H9 (cell line): ENCODE results near the gene CDCP2. TPM values are rescaled to one million over a fixed set of nuclear protein-coding genes. Genes with fewer than 3 reads are reported as not detected.

ENCODE experiments used
- DNase-seq: peaks from one replicate; pipeline ENCODE4 v3.0.0-alpha.2; 2017
- H2AFZ ChIP-seq: one replicate; pipeline ENCODE4 v1.6.1; 2013; ENCODE audit warnings: mild to moderate bottlenecking, low read length, control low read depth, moderate library complexity
- H2AK5ac ChIP-seq: 2 replicates; pipeline ENCODE4 v1.6.1; 2013; ENCODE audit warnings: low read length, control low read depth, mixed read lengths; ENCODE audit not compliant: insufficient read length
- H2BK120ac ChIP-seq: one replicate; pipeline ENCODE4 v1.6.1; 2013; ENCODE audit warnings: low read depth, mild to moderate bottlenecking, low read length, control low read depth, inconsistent platforms; ENCODE audit not compliant: poor library complexity, severe bottlenecking
- H2BK12ac ChIP-seq: 2 replicates; pipeline ENCODE4 v1.6.1; 2013; ENCODE audit warnings: low read length, control low read depth, mixed read lengths, low read depth; ENCODE audit not compliant: insufficient read length
- H2BK15ac ChIP-seq: 2 replicates; pipeline ENCODE4 v1.6.1; 2013; ENCODE audit warnings: low read depth, low read length, control low read depth
- H2BK20ac ChIP-seq: one replicate; pipeline ENCODE4 v1.6.1; 2013; ENCODE audit warnings: low read depth, mild to moderate bottlenecking, low read length, control low read depth, inconsistent platforms; ENCODE audit not compliant: poor library complexity, severe bottlenecking
- H2BK5ac ChIP-seq: 2 replicates; pipeline ENCODE4 v1.6.1; 2013; ENCODE audit warnings: low read length, control low read depth, mixed read lengths; ENCODE audit not compliant: insufficient read length
- H3K14ac ChIP-seq: 2 replicates; pipeline ENCODE4 v1.6.1; 2013; ENCODE audit warnings: low read length, control low read depth; ENCODE audit not compliant: insufficient read depth
- H3K18ac ChIP-seq: 2 replicates; pipeline ENCODE4 v1.6.1; 2013; ENCODE audit warnings: low read depth, mild to moderate bottlenecking, mixed read lengths, low read length, control low read depth; ENCODE audit not compliant: insufficient read length
- H3K23ac ChIP-seq: 2 replicates; pipeline ENCODE4 v1.6.1; 2013; ENCODE audit warnings: low read length, control low read depth, mixed read lengths, low read depth; ENCODE audit not compliant: insufficient read length
- H3K23me2 ChIP-seq: 2 replicates; pipeline ENCODE4 v1.6.1; 2013; ENCODE audit warnings: low read depth, mild to moderate bottlenecking, mixed read lengths, low read length, control low read depth; ENCODE audit not compliant: insufficient read length, poor library complexity, severe bottlenecking
- H3K27ac ChIP-seq: 2 replicates; pipeline ENCODE4 v1.5.1; 2013; ENCODE audit warnings: low read length, control low read depth, mixed read lengths, low read depth; ENCODE audit not compliant: insufficient read length
- H3K27me3 ChIP-seq: 2 replicates; pipeline ENCODE4 v1.6.1; 2013; ENCODE audit warnings: low read length, control low read depth, inconsistent platforms; ENCODE audit not compliant: insufficient read depth
- H3K4ac ChIP-seq: 2 replicates; pipeline ENCODE4 v1.6.1; 2013; ENCODE audit warnings: low read depth, mild to moderate bottlenecking, control low read depth, inconsistent platforms, low read length, moderate library complexity
- H3K4me1 ChIP-seq: 2 replicates; pipeline ENCODE4 v1.6.1; 2013; ENCODE audit warnings: low read length, control low read depth, inconsistent platforms; ENCODE audit not compliant: insufficient read depth
- H3K4me2 ChIP-seq: 2 replicates; pipeline ENCODE4 v1.6.1; 2013; ENCODE audit warnings: low read length, control low read depth, mixed read lengths; ENCODE audit not compliant: insufficient read length, insufficient read depth
- H3K56ac ChIP-seq: 2 replicates; pipeline ENCODE4 v1.6.1; 2013; ENCODE audit warnings: low read depth, mild to moderate bottlenecking, mixed read lengths, low read length, control low read depth; ENCODE audit not compliant: insufficient read length
- H3K79me1 ChIP-seq: 2 replicates; pipeline ENCODE4 v1.6.1; 2013; ENCODE audit warnings: low read depth, mild to moderate bottlenecking, moderate library complexity, low read length, control low read depth, inconsistent platforms; ENCODE audit not compliant: insufficient read depth, poor library complexity, severe bottlenecking
- H3K79me2 ChIP-seq: 2 replicates; pipeline ENCODE4 v1.6.1; 2013; ENCODE audit warnings: low read length, control low read depth, inconsistent platforms; ENCODE audit not compliant: insufficient read depth
- H3K9ac ChIP-seq: 2 replicates; pipeline ENCODE4 v1.6.1; 2013; ENCODE audit warnings: low read length, control low read depth, mixed read lengths; ENCODE audit not compliant: insufficient read length; ENCODE audit errors: extremely low read depth
- H3K9me3 ChIP-seq: one replicate; pipeline ENCODE4 v1.6.1; 2013; ENCODE audit warnings: low read depth, low read length, inconsistent platforms; ENCODE audit not compliant: control insufficient read depth
- H3T11ph ChIP-seq: one replicate; pipeline ENCODE4 v1.6.1; 2013; ENCODE audit warnings: mild to moderate bottlenecking, low read length, control low read depth, inconsistent platforms
- H4K20me1 ChIP-seq: one replicate; pipeline ENCODE4 v1.6.1; 2013; ENCODE audit not compliant: control insufficient read depth, insufficient read length, insufficient read depth
- H4K5ac ChIP-seq: 2 replicates; pipeline ENCODE4 v1.6.1; 2013; ENCODE audit warnings: low read depth, mild to moderate bottlenecking, mixed read lengths, low read length, control low read depth; ENCODE audit not compliant: insufficient read length
- H4K8ac ChIP-seq: replicated peaks from 2 replicates; pipeline ENCODE4 v1.6.1; 2013; ENCODE audit warnings: low read length, control low read depth, mixed read lengths, low read depth; ENCODE audit not compliant: insufficient read length
- H4K91ac ChIP-seq: 2 replicates; pipeline ENCODE4 v1.6.1; 2013; ENCODE audit warnings: low read depth, mild to moderate bottlenecking, moderate library complexity, mixed read lengths, low read length, control low read depth; ENCODE audit not compliant: insufficient read length
- H3K27ac Mint-ChIP-seq, 3 experiments: 2 replicates in 2 of 3; 3 replicates in 1 of 3; pipeline ENCODE4 v1.8.0; 2020 to 2021; ENCODE audit warnings: mixed read lengths in 3 of 3, mild to moderate bottlenecking in 1 of 3, moderate library complexity in 1 of 3
- H3K27me3 Mint-ChIP-seq: 2 replicates; pipeline ENCODE4 v1.8.0; 2021; ENCODE audit warnings: low read depth, mild to moderate bottlenecking, moderate library complexity, mixed read lengths
- H3K36me3 Mint-ChIP-seq, 3 experiments: 2 replicates in 2 of 3; 3 replicates in 1 of 3; pipeline ENCODE4 v1.8.0; 2020 to 2021; ENCODE audit warnings: low read depth in 3 of 3, mixed read lengths in 3 of 3; ENCODE audit not compliant: insufficient read depth in 1 of 3
- H3K4me1 Mint-ChIP-seq, 2 experiments: 2 replicates each; pipeline ENCODE4 v1.8.0; 2020; ENCODE audit warnings: mixed read lengths in 2 of 2
- H3K4me3 Mint-ChIP-seq, 2 experiments: 2 replicates in 1 of 2; 3 replicates in 1 of 2; pipeline ENCODE4 v1.8.0; 2020 to 2021; ENCODE audit warnings: mild to moderate bottlenecking in 2 of 2, mixed read lengths in 2 of 2, moderate library complexity in 1 of 2
- H3K9me3 Mint-ChIP-seq, 2 experiments: 2 replicates in 1 of 2; 3 replicates in 1 of 2; pipeline ENCODE4 v1.8.0; 2020; ENCODE audit warnings: mild to moderate bottlenecking in 2 of 2, mixed read lengths in 2 of 2, moderate library complexity in 1 of 2
- CTCF ChIP-seq: fragments of 200-600 bp; sonication (generic); conservative IDR thresholded peaks from 3 replicates; pipeline ENCODE4 v1.8.0; 2021; ENCODE audit warnings: antibody characterized with exemption, mild to moderate bottlenecking
- WGBS: extraction: QIAGEN DNeasy Blood & Tissue Kit; methylation state at CpG from one replicate; pipeline ENCODE4 v1.1.7; 2013; ENCODE audit warnings: missing lambda C conversion rate, low lambda C conversion rate, mixed read lengths; ENCODE audit not compliant: insufficient read length; ENCODE audit errors: extremely low coverage; 5-methylcytosine and 5-hydroxymethylcytosine counted together
- total RNA-seq: library from RNA; stranded (reverse); gene quantifications from 2 replicates; pipeline ENCODE4 v1.2.1, GENCODE V29; 2021

Gene CDCP2
- total RNA-seq, 1 experiment from 2014 or later, result not detected

- Histone ChIP-seq H3K4me1 (peaks cover 3% of the 10 kb centered on the region; the same call in 1 of the 2 replicates), H2BK12ac (no peak overlapping the region), H3K79me2 (peaks cover 13% of the 10 kb centered on the region; the same call in 1 of the 2 replicates), H3K56ac (no peak overlapping the region), H3T11ph (no peak overlapping the region), H4K8ac (no peak overlapping the region), H3K9ac (peak overlapping the region; percentile 89), H2BK120ac (no peak overlapping the region), H3K14ac (peak overlapping the region; percentile 77), H4K20me1 (no peaks in the 10 kb centered on the region), H3K9me3 (no peaks in the 10 kb centered on the region), H3K4ac (no peak overlapping the region; the same call in 1 of the 2 replicates), H3K23ac (no peak overlapping the region), H3K27ac (no peak overlapping the region), H3K23me2 (peaks cover 12% of the 10 kb centered on the region), H2BK20ac (no peak overlapping the region), H3K79me1 (peaks cover 5% of the 10 kb centered on the region), H2AFZ (no peak overlapping the region), H2AK5ac (no peak overlapping the region), H3K27me3 (no peaks in the 10 kb centered on the region), H2BK5ac (no peak overlapping the region), H3K4me2 (peak overlapping the region; percentile 92), H4K91ac (no peak overlapping the region), H2BK15ac (no peak overlapping the region), H3K18ac (peak overlapping the region; percentile 81), H4K5ac (no peak overlapping the region)
- peak overlapping the region; percentile 44 to 99 (median 96); a peak in 5 of 7 replicates for H3K27ac Mint-ChIP-seq
- peaks cover 15 to 20% of the 10 kb centered on the region in 2 experiments for H3K4me1 Mint-ChIP-seq
- no peaks in the 10 kb centered on the region; a peak in 1 of 5 replicates for H3K9me3 Mint-ChIP-seq
- H3K27me3 Mint-ChIP-seq, result peaks cover 3% of the 10 kb centered on the region; the same call in 1 of the 2 replicates
- H3K4me3 Mint-ChIP-seq, result peak overlapping the region; percentile 97 to 98
- TF ChIP-seq CTCF, result no peak
- peaks cover 14 to 30% (median 24%) of the 10 kb centered on the region in 3 experiments; a peak in 6 of 7 replicates for H3K36me3 Mint-ChIP-seq
- no peak for DNase-seq
- WGBS, result no CpG with 5 or more reads among the region's 15 CpGs
Observed at GRCh38 chr1:54200519-54200997, 47.8 kb upstream of the CDCP2 start.
